GM18951 (cell line): ENCODE data around the gene SPINT1.
A peak's percentile ranks its signal among the peaks of the same experiment; 100 is the strongest.

Experiments
- POLR2A ChIP-seq: IDR thresholded peaks from 4 replicates; pipeline ENCODE4 v1.6.1; 2011; ENCODE audit warnings: mild to moderate bottlenecking; ENCODE audit not compliant: insufficient read length, insufficient read depth; ENCODE audit errors: extremely low read depth
- in situ Hi-C: fragments of 300-500 bp; cut with MboI; formaldehyde crosslinking; loops from one replicate; pipeline ENCODE4 v1.12.0; 2022; ENCODE audit warnings: low sequenced_read_pairs, mixed read lengths, inconsistent platforms; ENCODE audit not compliant: unreplicated experiment

The SPINT1 gene

DNA sequence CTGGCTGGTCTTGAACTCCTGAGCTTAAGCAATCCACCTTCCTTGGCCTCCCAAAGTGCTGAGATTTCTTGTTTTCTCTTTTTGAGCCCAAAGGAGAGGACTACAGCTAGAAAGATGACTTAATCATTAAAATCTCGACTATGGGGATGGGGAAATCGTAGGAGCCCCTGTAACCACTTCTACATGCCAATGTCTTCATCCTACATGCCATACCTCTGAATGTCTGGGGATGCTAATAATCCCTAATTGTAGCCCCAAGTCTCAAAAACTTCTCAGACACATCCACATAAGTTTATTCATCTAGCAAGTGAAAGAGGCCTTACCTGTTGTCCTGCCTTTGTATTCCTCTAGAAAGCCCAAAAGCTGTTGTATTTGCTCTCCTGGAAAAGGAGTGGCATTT, 33.8 kb downstream of the SPINT1 start:
- TF ChIP-seq POLR2A, result no peak

DNA sequence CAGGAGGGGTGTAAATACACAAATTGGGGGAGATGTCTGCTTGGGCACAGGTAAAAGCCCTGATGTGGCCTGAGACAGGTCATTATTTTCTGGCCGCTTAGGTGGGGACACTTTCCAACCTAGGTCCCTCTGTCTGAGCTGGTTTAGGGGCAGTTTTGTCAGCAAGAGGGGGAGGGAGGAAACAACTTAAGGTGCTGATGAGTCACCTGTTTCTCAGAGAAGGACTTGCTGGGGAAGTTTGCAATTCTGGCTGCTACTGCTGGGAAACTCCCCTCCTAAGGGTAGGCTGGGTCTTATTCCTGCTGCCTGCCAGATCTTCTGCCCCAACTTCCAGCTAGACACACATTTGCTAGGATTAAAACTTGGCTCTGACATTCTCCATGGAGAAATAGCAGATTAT, 34.9 kb downstream of the SPINT1 start:
- no peak for TF ChIP-seq POLR2A
- in situ Hi-C loops, result no loop called here

More for the DNA sequence above, 33.8 kb downstream of the SPINT1 start:
- in situ Hi-C loops, result no loop called here

DNA sequence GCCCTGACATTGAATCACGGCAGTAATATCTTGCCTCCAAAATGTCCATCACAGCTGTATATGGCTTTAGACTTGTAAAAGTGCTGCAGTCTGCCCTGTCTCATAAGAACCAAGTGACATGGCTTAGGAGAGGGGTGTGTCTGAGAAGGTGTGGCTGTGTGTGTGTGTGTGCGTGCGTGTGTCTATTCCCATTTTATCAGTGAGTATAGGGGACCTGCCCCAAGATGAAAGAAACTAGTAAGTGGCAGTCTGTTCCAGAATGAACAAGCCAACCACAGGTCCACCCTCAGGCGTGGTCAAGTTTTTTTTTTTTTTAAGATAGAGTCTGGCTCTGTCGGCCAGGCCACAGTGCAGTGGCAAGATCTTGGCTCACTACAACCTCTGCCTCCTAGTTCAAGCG, 35.8 kb downstream of the SPINT1 start:
- in situ Hi-C loops, result no loop called here
- no peak for TF ChIP-seq POLR2A

DNA sequence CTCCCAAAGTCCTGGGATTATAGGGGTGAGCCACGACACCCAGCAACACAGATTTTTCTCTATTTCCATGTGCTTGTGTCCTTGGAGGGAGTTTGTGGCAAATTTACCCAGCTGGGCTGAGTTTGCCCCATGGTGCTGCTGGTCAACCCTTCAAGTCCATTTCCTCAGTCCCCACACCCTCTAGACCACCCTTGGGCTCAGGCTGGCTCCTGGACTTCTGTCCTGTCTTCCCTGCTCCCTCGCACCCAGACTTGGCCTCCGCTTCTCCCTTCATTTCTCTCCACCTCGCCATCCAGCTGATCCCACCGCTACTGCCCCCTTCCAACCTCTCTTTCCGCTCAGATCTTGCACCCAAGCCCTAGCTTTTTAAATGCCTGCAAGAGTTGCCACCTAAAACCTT, 37.5 kb downstream of the SPINT1 start:
- in situ Hi-C loops, result no loop called here
- no peak for TF ChIP-seq POLR2A

DNA sequence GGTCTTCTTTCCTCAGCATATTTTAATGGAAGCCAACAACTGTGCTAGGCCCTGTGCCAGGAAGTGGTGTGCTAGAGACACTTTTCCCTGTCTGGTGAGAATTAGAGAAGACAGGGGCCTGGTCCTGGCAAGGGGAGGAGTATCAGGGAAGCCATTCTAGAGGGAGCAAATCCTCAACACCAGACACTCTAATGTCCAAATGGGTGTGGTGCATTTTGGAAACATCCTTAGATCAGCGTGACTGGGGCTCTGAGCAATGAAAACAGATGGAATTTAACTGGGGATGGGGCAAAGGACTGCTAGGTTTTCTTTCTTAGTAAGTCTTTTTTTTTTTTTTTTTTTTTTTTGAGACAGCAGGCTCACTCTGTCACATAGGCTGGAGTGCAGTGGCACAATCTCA, 42.7 kb downstream of the SPINT1 start:
- no peak for TF ChIP-seq POLR2A
- in situ Hi-C loops, result no loop called here

DNA sequence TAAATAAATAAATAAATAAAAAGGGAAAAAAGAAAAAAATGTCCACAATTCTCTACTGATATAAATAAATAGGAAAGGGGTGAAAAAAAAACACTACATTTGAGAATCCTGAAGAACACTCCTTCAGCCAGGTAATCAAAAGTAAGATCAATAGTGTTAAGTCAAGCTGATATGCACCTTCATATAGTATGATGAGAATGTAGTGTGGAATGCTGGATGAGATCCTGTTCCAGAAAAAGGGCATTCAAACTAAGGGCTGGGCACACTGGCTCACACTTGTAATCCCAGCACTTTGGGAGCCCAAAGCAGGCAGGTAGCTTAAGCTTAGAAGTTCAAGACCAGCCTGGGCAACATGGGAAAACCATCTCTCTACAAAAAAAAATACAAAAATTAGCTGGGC, 45.3 kb downstream of the SPINT1 start:
- in situ Hi-C loops, result no loop called here
- TF ChIP-seq POLR2A, result no peak

DNA sequence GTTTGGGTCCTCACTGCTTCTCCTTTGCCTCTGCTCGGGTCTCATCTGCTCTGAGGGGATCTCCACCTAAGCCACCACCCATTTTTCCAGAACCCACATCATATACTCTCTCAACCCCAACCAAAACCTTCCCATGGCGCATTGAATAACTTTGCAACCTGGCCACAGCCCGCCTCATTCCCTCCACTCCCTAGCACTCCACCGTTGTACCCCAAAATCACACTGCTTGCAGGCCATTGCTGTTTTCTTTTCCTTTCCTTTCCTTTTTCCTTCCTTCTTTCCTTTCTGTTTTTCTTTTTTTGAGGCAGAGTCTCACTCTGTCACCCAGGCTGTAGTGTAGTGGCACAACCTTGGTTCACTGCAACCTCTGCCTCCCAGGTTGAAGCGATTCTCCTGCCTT, 47.3 kb downstream of the SPINT1 start:
- no peak for TF ChIP-seq POLR2A
- in situ Hi-C loops, result loop anchor here (5.0 kb wide), 1 partner anchor 39 kb away; no protein-coding TSS in a partner anchor

DNA sequence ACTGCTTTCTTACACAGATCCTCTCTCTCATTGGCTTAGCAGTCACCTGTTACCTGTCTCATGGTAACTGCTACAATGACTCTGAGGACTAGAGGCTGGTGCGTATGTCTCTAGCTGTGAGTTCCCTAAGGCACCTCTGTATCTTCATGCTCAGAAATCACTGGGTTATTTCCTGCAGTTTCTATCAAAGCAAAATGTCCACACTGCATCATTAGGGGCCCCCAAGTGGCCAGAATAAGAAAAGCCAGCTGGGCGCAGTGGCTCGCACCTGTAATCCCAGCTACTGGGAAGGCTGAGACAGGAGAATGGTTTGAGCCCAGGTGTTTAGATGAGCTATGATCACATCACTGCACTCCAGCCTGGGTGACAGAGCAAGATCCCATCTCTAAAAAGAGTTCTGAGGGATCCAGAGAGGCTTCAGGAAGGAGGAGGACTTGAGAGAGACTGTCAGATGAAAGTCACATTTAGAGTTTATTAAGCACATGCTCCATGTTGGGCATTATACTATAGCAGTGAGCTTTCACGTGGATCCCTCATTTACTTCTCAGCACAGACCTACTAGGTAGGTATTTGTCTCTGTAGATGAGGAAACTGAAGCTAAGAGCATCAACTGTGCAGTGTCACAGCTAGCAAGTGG, 48.1 kb downstream of the SPINT1 start:
- no peak for TF ChIP-seq POLR2A
- in situ Hi-C loops, result loop anchor here (5.0 kb wide), 1 partner anchor 40 kb away; no protein-coding TSS in a partner anchor

DNA sequence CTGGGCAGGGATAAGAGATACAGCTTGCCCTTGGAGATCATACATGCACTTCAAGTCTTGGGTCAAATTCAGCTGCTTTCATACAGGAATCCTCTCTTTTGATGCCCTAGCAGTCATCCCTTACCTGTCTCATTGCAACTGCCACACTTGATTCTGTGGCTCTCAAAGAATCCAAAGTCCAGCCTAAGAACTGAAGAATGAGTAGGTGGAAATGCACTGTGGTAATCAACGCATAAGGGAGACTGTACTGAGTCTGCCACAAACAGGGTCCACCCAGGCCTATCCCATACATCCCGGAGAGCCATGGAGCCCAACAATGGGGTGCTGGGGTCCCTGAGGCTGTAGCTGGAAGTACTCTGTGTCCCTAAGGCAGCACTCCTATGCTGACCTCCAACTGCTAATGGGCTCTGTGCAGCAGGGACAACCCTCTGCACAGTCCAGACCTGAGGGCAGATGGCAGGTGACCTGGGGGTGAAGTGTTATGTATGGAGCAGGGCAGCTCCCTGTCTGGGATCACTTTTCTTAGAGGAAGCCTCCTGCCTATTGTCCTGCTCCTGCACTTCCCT, 48.7 kb downstream of the SPINT1 start:
- in situ Hi-C loops, result loop anchor here (5.0 kb wide), 1 partner anchor 40 kb away; no protein-coding TSS in a partner anchor
- TF ChIP-seq POLR2A, result no peak

DNA sequence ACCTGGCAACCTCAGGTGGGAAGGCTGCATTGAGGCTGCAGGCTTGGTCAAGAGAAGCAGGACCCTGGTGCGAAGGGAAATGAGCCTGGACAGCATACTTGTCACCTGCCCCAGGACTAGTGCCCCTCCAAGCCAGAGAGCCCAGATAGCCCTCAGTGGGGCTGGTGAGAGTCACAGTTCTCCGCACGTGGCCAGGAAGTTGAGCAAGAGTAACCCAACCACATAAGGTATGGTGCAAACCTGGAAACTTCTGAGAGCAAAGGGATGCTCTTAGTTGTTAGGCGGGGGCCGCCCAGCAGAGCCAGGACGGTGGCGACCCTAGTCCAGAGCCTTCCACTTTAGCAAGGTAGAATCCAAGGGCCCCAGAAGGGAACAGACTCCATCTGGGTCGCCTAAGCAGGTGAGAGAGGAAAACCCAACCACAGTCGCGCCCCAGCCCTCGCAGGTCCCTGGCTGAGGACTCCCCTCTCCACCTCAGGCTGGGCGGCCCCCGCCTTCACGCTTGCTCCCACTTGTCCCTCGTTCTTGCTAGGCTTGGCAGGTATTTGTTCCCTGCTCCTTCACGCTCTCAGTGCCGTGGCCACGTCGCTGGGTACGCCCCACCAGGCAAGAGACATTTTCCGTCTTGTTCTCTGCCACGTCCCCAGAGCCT, 49.3 kb downstream of the SPINT1 start:
- no peak for TF ChIP-seq POLR2A
- in situ Hi-C loops, result loop anchor here (5.0 kb wide), 1 partner anchor 41 kb away; no protein-coding TSS in a partner anchor

DNA sequence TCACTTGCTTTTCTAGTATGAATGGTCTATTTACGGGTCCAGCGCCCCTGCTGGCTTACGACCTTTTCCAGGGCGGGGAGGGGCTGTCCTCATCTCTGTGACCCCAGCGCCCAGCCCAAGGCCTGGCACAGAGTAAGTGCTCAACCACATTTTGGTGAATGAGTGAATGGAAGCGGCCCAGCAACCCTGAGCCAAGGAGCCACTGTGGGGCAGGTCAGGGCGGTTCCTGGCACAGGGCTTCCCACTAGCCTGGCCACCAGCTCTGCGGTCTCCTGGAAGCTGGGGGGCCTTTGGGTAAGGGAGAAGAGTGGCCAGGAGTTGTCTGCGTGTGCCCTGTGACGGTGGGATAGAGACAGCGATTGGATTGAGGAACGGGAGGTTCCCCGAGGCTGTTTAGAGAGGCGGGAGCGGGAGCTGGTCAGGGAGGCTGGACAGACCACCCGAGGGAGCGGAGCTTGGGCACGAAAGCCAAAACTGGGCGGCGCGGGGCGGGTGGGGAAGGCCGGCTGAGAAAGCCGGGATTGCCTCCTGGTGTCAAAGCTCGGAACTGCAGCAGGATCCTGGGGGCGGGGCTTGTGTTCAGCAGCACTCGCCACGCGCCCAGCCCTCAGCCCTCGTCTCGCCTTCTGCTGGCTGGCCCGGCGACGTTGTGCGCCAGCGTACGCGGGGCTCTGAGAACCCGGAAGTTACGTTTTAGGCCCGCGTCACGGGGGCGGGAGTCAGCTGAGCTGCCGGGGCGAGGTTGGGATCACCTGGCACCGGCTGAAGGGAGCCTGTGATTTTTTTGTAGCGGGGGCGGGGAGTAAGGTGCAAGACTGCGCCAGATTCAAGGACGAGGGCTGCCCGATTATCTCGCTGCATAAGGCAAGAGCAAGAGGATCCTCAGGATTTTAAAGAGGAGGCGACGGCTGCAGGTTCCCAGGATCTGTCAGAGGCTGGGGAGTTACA, 50.2 kb downstream of the SPINT1 start, which contains the start of gene VPS18:
TSS of gene VPS18 (plus strand) at position 718 of the 948 bp plus-strand sequence. CDS start 319 bp downstream, outside the sequence.
- in situ Hi-C loops, result loop anchor here (5.0 kb wide), 1 partner anchor 42 kb away; no protein-coding TSS in a partner anchor
- peak; percentile 73 for TF ChIP-seq POLR2A

DNA sequence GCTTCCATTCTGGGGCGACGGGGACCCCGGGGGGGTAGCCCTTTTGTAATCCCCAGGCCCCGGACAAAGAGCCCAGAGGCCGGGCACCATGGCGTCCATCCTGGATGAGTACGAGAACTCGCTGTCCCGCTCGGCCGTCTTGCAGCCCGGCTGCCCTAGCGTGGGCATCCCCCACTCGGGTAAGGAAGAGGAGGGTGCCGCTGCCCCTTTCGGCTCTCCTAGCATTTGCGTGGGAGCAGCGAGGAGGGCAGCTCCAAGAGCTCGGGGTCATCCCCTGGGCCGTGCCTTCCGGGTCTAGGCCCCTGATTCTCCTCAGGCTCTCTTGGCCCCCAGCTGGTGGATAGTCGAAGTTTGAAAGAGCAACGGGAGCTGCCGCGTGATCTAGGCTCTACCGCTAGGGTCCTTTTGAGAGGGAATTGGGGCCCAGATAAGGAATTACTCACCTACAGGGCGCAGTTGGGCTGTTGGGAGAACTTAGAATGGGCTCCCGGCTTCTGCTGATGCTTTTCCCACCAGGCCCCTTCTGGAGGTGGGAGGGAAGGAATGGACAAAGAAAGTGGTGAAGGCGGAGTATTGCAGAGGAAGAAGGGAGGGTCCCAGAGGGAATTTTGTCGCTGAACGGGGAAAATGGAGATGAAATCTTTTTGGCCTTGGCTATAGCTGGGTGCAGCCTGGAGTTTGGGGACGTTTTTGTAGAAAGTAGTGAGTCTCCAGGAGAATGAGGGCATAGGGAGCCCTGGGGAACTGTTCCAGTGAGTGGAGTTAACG, 51.0 kb downstream of the SPINT1 start:
- in situ Hi-C loops, result loop anchor here (5.0 kb wide), 1 partner anchor 43 kb away; no protein-coding TSS in a partner anchor
- TF ChIP-seq POLR2A, result no peak

DNA sequence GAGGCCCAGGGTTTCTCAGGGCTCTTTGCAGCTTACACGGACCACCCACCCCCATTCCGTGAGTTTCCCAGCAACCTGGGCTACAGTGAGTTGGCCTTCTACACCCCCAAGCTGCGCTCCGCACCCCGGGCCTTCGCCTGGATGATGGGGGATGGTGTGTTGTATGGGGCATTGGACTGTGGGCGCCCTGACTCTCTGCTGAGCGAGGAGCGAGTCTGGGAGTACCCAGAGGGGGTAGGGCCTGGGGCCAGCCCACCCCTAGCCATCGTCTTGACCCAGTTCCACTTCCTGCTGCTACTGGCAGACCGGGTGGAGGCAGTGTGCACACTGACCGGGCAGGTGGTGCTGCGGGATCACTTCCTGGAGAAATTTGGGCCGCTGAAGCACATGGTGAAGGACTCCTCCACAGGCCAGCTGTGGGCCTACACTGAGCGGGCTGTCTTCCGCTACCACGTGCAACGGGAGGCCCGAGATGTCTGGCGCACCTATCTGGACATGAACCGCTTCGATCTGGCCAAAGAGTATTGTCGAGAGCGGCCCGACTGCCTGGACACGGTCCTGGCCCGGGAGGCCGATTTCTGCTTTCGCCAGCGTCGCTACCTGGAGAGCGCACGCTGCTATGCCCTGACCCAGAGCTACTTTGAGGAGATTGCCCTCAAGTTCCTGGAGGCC, 55.8 kb downstream of the SPINT1 start:
- in situ Hi-C loops, result no loop called here
- TF ChIP-seq POLR2A, result no peak
